ENCODE results near the gene NELL1.

Gene NELL1

DNA sequence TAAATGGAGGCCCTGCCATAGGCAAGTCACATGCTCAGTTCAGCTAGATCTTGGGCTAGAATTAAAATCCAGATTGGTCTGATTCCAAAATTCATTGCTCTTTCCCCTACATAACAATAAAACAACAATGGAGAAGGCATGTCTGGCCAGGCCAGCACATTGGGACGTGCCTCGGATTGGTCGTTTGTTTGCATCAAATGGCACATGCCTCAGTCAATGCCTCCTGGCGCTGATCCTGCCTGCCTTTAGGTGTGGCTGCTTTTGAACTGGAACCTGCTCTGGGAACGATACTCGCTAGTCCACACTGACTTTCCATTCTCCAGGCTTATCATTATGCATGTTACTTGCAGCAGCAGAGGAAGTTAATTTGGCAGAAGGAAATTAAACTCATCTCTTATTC is 322.1 kb downstream of the NELL1 start:
- no peak for DNase-seq

DNA sequence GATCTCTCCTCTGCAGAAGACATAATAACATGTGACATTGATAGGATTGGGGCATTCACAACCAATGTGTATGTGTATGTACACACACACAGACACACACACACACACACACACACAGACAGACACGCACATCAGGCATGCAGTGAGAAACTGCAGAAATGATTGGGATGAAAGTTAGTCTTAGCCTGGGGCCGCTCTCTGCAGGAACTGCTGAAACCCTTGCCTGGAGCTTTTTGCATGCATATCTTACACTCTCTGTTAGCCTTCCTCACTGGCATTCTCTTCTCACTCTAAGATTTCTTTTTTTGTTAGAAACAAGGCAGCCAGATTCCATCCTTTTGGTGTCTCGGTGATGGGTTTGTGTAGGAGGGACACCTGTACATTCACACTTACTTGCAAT is 337.9 kb downstream of the NELL1 start:
- no peak for DNase-seq

DNA sequence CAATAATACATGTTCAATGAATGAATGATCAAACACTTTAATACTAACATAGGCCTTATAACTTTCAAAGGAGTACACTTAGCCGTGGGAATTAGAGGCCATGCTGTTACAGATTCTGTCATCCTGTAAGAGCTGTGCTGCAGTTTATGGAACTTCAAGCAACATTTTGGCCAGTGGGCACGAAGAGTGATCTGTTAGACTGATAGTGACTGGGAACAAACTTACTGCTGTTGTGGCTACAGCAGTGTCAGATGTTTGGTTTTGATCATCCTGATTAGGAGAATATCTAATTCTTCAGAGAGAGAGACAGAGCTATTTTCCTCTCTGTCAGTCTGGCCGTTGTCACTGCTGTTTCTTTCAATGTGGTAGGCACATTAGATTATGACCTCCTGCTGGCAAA is 348.9 kb downstream of the NELL1 start:
- DNase-seq = no peak

DNA sequence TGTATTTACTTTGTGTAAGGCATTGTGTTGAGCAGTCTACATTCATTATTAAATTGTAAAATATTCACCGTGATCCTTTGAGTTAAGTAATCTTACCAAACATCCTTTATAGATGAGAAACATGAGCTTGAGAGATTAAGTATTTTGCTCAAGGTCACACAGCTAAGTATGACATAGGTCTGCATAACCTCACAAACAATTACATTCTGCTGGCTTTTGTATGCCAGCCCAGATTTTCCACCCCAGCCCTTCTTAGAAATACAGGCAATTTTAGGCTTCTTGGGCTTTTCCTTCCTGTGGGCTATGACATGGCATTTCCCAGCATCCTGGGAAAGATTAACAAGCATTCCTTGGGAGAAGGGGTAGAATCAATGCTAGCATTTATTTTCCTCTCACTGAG is 357.3 kb downstream of the NELL1 start:
- DNase-seq = no peak

DNA sequence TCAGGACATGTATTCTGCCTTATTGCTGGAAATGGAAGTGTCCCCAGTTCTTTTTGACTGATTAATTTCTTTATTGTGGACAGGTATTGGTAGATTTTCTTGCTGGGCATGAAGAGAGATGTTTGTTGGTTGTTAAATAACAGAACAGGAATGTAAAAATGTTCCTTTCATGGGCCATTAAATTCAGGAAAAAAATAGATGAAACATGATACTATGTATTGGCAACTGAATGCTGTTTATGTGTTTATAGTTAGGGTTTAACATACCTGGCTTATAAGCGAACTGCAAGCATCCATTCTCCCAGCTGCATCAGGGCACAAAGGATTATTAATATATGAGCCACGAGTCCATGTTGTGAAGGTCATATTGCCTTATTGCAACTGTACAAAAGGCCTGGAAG is 368.5 kb downstream of the NELL1 start:
- no peak for DNase-seq

DNA sequence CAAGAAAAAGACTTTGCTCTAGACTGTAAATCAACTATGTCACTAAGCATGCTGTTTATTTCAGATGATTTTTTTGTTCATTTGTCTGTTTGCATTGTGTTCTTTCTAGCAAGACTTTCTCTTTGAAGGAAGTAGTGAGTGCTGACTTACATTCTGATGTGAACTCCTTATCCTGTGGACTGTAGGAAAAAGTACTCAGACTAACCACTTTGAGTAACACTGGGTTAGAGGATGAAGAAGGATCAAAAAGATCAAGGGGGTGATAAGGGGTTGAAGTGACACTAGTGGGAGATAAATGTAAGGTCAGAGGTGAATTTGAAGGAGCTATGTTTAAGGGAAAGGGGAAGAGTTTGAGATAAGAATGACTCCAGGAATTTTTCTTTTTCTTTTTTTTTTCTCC is 369.4 kb downstream of the NELL1 start:
- no peak for DNase-seq

DNA sequence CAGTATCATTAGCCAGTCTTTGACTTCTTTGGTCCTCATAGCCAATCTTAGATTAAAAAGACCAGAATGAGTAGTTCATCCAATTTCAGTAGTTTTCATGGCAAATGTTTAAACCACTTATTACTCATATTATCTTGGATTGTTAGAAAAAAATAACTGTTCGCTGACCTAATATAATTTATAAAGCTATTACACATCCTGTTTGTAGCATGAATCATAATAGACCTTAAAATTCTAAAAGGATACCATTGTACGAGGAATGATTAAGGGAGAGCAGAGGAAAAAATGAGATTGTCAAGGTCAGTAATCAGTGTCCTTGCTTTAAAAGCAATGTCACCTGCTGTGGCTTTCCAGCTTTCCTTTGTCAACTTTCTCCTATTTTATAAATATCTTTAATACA is 371.2 kb downstream of the NELL1 start:
- no peak for DNase-seq

DNA sequence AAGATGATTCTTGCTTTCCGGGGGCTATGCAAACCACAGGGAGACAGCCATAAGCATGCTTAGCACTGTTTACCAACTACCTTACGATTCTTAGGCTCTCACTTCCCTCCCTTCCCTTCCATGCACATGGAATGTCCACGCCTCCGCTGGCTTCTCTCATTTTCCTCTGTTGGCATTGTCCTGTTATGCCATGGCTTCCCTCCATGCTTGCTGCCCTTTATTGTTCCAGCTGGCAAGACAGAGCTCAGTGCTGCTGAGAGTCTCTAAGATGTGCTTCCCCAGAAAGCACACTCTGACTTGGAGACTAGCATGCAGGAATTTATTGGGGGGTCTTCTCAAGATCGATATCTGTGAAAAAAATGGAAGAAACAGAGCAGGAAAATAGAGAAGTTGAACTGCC is 379.2 kb downstream of the NELL1 start:
- no peak for DNase-seq

DNA sequence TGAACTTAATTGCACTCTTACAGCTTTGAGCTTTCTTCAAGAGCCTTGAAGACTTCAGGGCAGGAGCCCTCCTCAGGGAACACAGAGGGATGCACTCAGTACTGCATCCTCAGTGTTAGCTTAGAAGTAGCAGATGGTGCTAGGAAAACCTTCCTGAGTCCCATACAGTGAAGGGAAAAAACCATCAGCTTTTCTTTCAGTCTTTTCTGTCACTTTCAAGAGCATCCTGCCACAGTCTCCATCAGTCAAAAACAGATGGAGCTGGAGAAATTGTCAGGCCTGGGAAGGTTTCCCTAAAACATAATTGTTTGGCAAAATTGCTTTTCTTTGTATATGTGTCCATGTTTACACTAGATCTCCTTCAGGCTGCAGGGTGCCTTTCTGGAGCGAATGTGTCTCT is 384.1 kb downstream of the NELL1 start:
- no peak for DNase-seq

DNA sequence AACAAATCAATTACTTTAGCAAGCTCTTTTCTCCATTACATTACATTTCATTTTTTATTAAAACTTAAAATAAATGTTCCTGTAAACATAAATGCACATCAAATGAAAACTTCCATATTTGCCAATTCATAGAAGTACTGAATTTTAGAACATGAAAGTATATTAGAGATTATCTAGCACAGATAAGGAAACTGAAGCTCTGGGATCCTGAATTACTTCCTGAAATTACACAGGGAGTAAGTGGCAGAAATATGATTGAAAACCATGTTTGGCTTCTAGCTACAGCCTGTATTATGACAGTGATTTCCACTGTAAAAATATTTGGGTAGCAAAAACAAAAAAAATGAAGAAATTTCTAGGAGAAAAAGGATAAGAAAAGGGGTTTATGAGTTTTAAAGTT is 387.3 kb downstream of the NELL1 start:
- DNase-seq = no peak

DNA sequence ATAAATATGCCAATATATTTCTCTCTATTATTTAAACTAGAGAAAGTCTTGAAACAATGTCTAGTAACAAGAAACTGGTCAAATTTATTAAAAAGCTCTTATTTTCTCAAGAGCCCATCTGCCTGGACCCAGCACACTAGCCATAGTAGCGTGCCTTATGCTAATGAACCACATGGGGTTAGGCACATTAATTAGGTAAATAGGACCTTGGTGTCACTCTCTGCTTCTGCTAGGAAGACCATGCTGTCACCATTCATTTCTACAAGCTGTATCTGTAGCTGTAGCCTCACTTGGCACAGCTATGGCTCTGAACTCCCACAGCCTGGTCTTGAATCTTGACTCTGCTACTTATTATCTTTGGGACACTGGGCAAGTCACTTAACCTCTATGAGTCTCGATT is 390.5 kb downstream of the NELL1 start:
- no peak for DNase-seq

DNA sequence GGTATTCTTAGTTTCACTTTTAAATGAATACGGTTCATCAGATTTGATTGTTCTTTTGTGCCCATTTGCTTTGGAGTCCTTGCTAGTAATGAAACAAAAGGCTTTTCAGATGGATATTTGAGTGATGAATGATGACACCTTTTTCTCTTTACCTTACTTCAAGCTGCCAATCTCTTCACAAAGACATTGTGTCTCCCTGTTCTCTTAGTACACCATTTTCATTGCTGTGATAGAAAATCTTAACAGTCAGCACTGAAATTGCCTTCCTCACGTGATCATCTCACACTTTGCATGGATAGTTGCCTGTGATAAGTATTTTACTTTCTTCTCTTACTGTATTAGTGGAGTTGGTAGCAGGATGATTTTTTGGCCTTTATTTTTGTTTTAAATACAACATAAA is 396.6 kb downstream of the NELL1 start:
- no peak for DNase-seq

DNA sequence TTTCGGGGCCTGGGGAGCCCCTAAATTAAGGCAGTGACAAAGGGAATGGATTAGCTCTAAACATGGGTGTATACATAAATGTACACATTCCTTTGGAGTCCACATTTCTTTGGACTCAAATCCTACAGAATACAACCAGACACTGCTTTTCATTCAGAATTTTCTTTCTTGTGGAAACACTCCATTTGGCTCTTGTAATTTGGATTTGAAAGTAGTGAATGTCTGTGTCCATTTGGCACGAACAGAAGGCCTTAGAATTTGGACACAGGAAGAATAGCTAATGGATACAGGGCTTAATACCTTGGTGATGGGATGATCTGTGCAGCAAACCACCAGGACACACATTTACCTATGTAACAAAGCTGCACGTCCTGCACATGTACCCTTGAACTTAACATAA is 399.5 kb downstream of the NELL1 start:
- DNase-seq = no peak

DNA sequence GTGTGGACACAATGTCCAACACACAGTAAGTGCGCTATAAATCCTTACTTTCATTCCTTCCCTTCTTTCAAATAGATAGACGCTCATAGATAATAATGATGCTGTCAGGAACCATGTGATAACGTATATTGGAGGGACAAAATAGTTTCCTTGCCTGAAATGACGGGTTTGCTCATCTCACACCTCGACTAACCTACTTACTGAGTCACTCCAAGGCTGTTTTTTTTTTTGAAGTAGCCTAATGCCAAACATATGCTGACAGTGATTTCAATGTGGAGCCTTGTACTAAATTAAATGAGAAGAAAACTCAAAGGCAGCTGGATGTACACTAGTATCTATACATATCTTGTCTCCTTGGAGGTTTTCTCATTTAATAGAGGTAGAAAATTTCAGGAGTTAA is 400.5 kb downstream of the NELL1 start:
- no peak for DNase-seq

DNA sequence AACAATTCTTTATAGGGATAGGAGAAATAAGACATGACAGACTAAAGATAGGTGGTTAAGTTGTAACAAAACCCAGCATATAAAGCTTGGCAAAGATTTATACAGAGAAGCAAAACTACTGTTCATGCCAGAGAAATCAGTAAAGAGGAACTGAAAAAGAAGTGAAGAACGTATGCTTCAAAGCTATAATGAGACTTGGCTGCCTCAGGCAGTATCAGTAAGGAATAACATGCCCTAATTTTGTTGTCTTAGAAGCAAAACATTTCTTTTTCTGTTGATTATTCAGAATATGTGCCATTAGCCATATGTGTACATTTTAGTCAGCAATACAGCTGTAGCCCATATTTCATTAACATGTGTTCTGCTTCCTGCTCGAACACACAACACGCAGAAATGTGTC is 403.2 kb downstream of the NELL1 start:
- DNase-seq = no peak

DNA sequence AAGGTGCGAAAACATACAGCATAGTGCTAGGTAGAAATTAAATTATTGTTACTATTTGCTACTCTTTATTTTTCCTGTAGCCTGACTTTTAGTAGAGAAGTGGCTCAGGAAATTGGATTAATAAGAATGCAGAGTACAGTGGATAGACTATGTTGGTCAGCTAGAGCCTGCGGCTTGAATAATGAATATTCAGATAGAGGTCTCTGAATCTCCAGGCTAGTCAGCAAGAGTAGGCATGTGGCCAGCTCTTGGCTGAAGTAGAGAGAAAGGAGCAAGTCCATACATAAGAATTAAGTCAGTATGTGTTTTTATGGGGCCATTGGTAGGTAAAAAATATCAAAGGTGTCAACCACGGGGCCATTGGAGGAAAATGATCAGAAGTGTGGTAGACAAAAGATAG is 413.5 kb downstream of the NELL1 start:
- DNase-seq = no peak

DNA sequence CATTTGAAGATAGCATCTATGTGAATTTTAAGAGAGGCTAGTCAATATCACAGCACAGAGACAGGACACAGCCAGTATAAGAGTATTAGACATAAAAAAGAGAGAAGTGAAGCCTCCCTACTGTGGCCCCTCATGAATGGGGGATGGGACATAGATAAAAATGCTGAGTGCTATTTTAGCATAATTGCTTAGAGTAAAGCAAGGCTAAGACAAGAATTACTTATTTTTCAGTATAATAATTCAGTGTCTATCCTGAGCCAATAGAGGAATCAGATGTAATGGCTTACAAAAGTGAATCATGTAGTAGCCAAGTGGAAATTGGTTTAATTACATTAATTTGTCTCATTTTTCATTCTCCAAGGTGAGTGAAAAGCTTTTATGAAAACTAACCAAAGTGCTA is 419.5 kb downstream of the NELL1 start:
- no peak for DNase-seq

DNA sequence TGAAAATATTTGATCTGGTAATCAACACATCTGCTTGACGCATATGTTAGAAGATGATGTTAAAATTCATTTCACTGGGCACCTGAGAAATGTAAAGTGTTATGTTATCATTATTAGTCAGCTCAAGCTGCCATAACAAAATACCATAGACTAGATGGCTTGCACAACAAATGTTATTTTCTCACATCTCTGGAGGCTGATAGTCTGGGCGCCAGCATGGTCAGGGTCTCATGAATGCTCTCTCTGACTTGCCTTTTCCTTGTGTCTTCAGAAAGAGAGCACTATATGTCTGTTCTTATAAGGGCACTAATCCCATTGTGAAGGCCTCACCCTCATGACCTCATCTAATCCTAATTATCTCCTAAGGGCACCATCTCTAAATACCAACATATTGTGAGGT is 435.3 kb downstream of the NELL1 start:
- DNase-seq = no peak

DNA sequence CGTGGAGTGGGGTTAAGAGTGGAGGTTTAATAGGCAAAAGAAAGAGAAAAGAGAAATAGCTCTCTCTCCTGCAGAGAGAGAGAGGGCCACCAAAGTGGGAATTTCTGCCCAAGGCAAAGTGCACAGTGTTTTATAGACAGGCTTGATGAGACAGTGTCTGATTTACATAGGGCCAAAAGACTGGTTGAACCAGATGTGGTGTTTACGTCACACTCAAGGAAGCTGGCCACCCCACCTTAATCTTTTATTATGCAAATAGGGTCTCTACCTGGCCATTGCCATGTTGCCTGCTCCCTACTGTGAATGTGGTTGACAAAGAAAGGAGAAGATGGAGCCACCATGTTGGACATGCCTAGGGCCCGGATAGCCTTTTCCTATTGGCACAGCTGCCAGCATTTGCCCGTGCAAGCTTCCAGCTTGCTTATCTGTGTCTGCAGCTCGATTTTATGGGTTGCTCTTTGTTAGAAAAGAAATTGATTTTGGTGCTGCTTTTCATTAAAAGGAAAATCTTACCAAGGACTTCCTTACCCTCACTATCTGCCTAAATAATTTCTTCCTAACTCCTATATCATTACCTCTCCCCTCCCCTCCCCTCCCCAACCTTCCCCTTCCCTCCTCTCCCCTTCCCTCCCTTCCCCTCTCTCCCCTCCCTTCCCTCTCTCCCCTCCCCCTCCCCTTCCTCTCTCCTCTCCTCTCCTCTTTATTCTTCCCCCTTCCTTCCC is 436.0 kb downstream of the NELL1 start:
- DNase-seq = no peak

DNA sequence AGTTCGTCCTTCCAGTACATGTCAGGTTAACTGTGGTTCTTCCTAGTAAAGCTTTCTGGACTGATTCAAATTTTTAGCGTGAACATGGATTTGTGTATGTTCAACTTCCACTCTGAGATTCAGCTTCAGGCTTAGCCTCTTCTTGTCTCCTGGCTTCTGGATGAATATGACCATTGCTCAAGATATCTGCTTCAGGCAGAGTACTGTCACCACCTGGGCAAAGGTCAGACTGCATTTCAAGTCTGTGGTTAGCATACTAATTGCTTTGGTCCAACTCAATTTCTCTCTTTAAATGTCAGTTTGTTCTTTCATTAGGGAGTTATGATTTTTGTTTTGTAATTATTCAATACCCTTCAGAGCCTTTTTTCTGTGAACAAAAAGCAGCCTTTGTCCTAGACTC is 440.0 kb downstream of the NELL1 start:
- no peak for DNase-seq

DNA sequence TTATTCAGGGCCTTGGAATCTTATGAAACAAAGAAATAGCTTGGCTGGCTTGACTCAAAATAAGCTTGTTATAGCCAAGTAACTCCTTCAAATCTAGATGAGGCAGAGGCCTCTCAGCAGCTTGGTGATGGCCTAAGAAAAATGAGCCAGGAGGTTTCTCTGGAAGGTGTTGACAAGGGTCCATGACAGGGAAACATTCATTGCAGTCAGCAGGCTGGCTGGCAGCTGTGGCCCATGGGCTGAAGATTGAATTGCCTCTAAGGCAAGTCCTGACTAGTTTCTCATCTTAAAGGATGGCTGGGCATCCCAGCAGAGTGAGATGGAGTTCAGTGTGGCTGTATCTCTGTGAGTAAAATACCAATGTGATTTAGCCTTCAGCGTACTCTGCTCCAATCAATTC is 441.0 kb downstream of the NELL1 start:
- DNase-seq = no peak

DNA sequence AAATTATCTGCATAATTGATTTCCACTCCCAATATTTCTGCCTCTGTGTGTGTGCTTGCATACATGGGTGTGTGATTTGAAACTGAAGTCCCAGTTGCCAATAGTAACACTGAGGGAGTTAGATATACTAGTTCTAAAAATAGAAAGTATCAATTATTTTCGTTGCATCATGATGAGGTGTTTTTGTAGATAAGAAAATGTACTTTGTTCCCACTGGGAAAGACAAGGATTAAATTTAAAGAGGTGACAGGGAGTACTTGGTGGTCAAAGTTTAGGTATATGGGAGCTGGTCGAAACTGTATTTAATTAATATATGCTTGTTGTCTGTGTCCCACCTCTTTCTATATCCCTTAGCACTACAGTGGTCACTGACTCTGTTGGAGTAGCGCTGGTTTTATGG is 444.5 kb downstream of the NELL1 start:
- no peak for DNase-seq

DNA sequence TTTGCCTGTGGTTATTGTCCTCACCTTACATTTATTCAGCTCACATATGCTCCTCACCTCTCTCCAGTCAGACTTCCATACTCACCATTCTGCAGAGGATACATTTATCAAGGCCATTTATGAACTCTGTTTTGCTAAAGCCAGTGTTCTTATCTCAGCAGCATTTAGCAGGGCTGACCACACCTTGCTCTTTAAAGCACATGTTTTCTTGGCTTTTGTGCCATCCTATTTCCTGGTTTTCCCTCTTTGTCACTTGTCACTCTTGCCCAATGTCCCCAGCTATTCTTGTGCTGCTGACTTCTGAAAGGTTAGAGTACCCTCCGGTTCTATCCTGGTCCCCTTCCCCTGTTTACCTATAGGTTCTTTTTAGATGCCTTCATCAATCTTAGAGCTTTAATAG is 446.6 kb downstream of the NELL1 start:
- DNase-seq = no peak

DNA sequence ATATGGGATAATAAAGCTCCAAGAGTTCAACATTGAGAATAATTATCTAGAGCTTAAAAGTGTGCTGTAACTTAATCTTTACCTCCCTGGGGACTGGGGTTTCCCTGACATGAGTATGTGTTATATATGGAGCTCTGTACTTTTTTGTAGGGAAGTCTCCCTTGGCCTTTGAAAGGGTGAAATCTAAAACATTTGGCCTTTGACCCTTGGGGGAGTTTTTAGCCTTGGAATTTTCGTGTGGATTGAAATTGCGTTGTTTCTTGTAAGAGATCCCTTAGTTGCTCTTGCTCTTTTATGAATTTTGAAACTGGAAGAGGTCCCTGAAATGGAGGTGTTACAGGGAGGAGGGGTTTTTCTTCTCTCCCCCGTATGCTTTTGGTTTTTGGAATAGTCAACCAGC is 450.0 kb downstream of the NELL1 start:
- no peak for DNase-seq

DNA sequence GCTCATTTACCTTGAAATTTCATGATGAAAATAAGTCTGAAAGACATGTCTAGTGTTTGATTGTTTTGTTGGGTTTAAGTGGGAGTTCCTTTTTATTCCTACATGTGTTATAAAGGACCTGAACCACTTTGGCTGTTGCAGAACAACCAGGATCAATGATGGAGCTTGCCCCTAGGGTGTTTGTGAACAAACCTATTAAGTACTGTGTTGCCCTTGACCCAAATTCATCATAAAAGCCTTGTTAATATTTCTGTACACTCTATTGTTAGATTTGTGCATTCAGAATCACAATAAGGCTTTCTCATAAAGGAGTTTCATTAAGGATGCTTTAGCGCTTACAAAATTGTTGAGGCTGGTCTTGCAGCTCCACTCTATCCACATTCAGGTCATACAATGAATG is 452.6 kb downstream of the NELL1 start:
- no peak for DNase-seq

DNA sequence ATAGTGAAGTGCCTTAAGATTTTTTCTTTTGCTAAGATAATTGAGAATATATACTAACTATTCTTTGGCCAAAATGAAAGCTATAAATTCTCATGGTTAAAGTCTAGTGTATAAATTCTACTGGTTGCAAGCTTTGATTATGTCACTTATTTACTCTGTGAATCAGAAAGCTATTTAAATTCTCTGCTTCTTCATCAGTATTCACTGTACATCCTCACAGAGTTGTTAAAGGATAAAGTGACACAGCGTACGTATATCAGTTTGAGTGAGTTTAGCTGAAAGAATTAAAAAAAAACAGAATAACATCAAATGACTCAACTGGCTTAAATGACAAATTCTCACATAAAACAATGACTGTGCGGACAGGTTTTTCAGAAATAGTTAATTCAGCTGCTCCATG is 453.1 kb downstream of the NELL1 start:
- DNase-seq = no peak
